ENCODE results near the gene NTN5.
"Not testable (repeated sequence)": the region's sequence is repeated elsewhere in the genome, so short reads cannot be mapped to it uniquely, and the experiment has no call there.

Gene NTN5

DNA sequence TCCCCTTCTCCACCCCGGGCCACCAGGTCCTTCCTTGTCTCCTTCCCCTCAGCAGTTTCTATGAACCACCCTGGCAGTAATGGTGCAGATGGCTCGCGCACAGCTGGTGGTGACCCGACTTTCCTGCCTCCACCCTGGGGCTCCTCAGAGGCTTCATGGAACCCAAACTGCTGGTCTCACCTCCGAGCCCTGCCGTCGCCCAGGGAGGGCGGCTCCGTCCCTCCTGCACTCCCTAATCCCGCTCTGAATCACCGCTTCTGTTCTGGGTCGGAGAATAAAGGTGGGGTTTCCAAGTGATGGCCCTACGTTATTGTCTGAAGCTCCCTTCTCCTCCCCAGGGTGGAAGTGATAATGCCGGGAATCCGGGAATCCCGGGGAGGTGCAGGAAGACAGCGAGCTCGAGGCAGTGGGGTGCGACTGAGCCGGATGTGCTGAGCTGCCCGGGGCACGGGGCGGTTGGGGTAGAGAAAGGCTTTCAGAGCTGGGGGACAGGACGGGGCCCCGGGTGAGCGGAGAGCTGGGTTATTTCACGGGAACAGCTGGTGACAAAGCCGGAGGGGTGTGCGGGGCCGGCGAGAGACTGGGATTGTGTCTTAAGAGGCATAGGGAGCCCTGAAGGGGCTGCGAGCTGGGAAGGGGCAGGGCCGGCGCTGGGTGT is 23.7 kb upstream of the NTN5 start:
- no peak for DNase-seq (ENCODE audit: low read depth in 3 of 3)

DNA sequence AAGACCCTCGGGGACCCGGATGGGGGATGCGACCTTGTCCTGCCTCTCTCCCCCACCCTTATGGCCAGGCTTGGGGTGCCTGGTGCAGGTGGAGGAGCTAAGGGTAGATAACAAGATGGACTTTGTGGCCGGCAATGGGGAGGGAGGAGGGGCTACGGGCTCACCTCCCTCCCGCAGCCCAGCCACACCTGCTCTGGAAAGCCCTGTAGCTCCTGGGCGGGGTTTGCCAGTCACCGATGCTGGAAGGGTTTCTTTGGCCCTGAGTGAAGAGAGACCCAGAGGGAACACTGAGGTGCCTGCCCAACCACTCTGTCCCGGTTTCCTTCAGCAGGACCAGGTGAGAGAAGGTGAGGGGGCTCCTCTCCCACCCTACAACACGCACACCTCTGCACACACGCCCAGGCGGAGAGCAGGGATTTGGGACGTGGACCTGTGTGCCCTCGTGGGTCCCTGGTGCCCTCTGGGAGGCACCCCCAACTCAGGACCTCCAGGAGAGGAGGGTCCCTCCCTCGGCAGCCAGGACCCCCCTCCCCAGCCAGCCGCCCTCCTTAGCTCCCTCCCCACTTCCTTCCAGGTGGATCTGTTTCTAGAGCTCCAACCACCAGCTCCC is 23.0 kb upstream of the NTN5 start, which contains the start of gene FUT2:
FUT2 (plus strand) TSS at position 229 of the 610 bp plus-strand sequence. CDS start 6,986 bp downstream, outside the sequence.
- no peak for DNase-seq (ENCODE audit: low read depth in 3 of 3)

DNA sequence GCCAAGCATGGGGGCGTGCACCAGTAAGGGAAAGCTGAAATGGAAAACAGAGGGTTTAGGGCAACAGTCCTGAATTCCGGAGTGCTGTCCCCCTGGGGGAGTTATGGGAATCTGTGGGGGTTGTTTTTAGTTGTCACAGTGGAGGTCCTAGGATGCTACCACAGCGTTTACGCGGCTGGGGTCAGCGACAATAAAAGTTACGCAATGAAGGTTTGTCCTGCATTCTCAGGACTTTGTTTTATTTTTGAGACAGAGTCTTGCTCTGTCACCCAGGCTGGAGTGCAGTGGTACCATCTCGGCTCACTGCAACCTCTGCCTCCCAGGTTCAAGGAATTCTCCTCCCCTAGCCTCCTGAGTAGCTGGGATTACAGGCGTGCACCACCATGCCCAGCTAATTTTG is 20.8 kb upstream of the NTN5 start:
- DNase-seq (ENCODE audit: low read depth in 3 of 3) = not testable (repeated sequence)

DNA sequence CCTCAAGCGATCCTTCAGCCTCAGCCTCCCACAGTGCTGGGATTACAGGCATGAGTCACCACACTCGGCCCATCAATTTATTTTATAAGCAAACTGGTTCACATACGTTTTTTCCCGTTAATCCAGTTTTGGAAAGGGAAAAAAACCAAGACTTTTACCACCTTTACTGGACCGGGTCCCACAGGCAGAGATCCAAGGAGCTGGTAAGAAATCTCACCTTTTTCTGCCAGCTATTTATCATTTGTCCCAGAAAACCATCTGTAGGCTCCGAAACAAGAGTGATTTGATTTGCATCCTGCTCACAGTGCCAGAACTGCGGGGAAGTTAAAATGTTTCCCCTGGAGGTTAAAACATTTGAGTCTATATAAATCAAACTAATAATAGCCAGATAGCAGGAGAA is 16.6 kb upstream of the NTN5 start:
- DNase-seq (ENCODE audit: low read depth in 3 of 3) = no peak

DNA sequence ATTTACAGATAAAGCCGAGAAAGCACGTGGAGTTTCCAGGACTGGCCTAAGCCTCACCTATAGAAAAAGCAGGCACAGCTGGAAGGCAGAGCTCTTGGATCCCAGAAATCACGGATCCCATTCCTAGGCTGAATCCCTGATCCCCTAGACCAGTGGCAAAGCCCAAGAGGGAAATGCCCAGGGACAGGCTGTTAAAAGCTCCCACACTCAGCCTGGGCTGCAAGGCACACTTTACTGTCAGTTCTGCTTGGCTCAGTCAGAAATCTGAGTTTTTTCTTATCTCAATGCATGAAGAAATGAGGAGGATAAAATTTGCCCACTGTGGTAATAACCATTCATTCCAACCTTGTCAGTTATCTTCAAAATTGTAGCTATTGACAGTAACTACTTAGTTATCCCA is 15.0 kb upstream of the NTN5 start:
- DNase-seq (ENCODE audit: low read depth in 3 of 3) = no peak

DNA sequence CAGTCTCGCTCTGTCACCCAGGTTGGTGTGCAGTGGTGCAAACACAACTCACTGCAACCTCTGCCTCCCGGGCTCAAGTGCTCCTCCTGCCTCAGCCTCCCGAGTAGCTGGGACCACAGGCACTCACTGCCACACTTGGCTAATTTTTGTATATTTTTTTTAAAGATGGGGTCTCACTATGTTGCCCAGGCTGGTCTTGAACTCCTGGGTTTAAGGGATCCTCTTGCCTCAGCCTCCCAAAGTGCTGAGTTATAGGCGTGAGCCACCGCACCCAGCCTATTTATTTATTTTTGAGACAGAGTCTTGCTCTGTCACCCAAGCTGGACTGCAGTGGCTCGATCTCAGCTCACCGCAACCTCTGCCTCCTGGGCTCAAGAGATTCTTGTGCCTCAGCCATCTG is 13.8 kb upstream of the NTN5 start:
- DNase-seq (ENCODE audit: low read depth in 3 of 3) = not testable (repeated sequence)

DNA sequence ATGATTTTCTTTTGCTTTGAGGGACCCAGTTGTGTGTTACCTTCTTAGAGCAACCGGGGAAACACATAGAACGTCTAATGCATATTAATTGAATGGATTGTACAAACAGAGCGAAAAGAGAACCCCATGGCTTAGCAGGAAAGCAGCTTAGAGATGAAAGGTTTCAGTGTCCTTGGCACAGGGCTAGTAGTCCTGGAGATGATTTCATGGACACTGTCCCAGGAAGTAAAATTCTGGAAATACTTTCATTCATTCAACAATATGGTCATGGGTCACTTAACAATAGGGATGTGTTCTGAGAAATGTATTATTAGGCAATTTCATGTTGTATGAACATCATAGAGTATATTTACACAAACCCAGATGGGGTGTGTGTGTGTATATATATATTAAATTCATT is 13.3 kb upstream of the NTN5 start:
- no peak for DNase-seq (ENCODE audit: low read depth in 3 of 3)

DNA sequence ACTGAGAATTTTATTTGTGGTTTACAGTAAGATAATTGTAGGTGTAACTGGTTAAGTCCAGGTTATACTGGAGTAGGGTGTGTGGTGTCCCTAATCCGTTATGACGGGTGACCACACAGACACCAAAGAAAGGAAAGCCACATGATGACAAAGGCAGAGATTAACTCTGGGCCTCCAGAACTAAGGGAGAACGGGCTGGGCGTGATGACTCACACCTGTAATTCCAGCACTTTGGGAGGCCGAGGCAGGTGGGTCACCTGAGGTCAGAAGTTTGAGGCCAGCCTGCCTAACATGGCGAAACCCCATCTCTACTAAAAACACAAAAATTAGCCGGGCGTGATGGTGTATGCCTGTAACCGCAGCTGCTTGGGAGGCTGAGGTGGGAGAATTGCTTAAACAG is 12.8 kb upstream of the NTN5 start:
- DNase-seq (ENCODE audit: low read depth in 3 of 3) = no peak

DNA sequence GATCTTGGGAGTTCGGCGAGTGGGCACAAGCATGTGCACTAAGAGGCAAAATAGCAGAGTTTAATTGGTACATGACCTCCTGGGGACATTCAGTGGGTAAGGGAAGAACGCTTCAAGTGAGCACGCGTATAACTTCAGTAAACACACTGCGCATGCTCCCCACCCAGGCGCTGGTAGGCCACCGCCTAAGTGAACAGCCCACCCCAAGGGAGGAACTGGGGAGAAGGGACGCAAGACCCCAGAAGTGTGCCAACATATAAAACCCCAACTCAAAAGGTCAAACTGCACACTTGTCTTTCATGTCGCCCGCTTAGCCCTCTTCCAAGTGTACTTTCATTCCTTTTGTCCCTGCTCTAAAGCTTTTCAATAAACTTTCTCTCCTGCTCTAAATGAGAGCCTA is 10.5 kb upstream of the NTN5 start:
- no peak for DNase-seq (ENCODE audit: low read depth in 3 of 3)

DNA sequence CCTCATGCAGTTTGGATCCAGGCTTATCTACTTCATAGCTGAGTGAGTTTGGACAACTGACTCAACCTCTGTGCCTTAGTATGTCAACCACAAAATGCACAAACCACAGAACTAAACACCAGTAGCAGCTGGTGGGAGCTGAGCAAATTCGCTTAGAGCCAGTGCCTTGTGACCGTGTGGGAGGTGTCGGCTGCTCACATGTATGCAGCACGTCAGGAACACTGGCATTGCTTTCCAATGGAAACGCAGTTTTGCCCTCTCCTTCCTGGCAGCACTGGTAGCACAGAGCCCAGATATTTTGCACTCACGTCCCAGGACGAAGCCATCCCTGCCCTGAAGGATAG is 8.3 kb upstream of the NTN5 start:
- no peak for DNase-seq (ENCODE audit: low read depth in 3 of 3)

DNA sequence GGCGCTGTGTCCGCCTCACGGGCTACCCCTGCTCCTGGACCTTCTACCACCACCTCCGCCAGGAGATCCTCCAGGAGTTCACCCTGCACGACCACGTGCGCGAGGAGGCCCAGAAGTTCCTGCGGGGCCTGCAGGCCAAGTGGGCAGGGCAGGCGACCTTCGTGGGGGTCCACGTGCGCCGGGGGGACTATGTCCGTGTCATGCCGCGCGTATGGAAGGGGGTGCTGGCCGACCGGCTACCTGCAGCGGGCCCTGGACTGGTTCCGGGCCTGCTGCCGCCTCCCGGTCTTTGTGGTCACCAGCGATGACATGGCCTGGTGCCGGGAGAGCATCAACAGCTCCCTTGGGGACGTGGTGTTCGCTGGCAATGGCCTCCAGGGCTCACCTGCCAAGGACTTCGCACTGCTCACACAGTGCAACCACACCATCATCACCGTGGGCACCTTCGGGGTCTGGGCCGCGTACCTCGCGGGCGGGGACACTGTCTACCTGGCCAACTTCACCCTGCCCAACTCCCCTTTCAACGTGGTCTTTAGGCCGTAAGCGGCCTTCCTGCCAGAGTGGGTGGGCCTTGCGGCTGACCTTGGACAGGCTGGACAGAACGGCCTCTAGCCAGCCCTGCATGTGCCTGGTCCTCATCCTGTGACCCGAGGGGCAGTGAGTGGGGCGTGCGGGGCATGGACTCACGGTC is 7.8 kb upstream of the NTN5 start:
- DNase-seq (ENCODE audit: low read depth in 3 of 3) = no peak

DNA sequence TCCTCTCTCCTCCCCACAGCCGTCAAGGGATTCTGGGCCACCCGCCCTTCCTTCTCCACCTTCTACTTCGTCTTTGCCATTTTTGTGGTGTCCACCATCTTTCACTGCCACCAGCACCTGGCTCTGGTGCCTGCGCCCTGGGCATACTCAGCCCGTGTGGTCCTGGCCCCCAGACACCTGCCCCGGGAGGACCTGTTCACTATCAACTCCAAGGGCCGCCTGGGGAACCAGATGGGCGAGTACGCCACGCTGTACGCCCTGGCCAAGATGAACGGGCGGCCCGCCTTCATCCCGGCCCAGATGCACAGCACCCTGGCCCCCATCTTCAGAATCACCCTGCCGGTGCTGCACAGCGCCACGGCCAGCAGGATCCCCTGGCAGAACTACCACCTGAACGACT is 7.2 kb upstream of the NTN5 start:
- not testable (repeated sequence) for DNase-seq (ENCODE audit: low read depth in 3 of 3)

DNA sequence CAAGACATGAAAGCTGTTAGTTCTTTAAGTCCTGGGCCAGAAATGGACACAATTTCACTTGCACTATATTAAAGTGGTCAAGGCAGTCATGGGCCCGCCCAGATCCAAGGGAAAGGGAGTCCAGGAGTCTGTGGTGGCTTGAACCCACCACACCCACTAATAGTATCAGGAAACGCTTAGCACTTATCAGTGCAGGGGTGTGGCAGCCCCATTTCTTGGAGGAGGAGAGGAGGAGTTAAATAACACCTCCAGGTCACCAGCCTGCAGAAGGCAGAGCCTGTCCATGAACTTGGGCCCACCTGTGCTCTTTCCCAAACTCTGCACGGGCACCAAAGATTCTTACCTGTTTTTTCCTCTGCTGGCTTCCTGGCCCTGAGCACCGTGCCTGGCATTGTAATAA is 5.4 kb upstream of the NTN5 start:
- DNase-seq (ENCODE audit: low read depth in 3 of 3) = no peak

DNA sequence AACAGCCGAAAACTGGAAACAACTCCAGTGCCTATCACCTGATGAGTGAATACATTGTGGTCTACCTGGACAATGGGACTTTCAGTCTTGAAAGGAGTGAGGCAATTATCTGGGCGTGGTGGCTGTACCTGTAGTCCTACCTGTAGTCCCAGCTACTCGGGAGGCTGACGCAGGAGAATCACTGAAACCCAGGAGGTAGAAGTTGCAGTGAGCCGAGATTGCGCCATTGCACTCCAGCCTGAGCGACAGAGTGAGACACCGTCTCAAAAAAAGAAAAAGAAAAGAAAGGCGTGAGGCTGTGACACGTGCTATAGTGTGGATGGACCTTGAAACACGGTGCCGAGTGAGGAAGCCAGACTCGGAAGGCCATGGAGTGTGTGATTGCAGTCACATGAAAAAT is 4.1 kb upstream of the NTN5 start:
- no peak for DNase-seq (ENCODE audit: low read depth in 3 of 3)

DNA sequence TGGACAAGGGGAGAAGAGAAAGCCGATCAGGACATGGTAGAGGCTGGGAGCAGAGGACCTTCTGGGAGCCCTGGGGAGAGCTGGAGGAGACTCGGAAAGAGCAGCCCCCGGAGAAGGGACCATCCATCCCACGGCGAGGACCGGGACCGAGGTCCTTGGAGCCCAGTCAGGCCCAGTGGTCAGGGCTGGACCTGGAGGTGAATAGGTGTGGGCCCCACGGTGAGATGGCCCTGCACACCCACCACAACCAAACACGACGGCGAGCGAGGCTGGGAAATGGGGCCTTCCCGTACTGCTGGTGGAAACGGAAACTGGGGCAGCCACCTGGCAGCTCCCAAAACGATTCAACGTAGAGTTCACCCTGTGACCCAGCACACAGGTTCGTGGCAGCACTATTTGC is 3.7 kb upstream of the NTN5 start:
- no peak for DNase-seq (ENCODE audit: low read depth in 3 of 3)

DNA sequence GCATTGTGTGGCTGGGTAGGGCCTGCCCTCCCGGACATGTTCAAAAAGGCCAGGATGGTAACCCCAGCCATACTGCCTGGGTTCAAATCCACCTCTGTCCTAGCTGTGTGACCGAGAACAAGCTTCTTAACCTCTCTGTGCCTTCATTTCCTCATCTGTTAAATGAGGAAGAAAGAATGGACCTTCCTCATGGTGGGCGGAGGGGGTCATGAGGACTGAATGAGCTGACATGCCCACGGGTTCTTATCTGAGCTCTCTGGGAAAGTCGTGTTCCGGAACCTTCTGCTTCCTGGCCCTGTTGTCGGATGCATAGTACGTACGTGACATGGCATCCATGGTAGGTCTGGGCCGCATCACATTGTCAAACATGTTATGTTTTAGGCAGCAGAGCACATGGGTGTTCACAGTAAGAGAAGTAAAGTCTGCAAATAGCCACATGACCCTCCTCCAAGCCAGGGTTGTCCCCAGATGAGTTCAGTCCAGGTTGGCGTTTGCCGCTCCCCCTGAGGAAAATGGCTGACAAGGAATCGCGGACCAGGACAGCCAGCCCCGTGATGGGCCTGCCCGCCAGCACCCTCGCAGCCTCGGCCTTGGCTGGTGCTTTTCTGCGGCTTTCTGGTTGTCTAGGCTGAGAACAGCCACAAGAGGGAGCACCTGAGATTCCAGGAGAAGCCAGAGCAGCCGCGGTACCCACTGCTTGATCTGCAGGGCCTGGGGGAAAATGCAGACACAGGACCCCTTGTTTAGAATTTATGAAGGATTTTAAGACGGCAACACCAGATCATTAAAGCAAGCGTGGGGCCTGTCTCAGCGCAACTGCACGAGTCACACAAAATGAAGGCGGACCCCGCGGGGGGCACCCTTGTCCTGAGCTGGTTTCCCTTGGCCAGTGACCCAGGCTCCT is 2.4 kb upstream of the NTN5 start:
- DNase-seq (ENCODE audit: low read depth in 3 of 3) = peak; percentile 43 to 54 (median 47)

DNA sequence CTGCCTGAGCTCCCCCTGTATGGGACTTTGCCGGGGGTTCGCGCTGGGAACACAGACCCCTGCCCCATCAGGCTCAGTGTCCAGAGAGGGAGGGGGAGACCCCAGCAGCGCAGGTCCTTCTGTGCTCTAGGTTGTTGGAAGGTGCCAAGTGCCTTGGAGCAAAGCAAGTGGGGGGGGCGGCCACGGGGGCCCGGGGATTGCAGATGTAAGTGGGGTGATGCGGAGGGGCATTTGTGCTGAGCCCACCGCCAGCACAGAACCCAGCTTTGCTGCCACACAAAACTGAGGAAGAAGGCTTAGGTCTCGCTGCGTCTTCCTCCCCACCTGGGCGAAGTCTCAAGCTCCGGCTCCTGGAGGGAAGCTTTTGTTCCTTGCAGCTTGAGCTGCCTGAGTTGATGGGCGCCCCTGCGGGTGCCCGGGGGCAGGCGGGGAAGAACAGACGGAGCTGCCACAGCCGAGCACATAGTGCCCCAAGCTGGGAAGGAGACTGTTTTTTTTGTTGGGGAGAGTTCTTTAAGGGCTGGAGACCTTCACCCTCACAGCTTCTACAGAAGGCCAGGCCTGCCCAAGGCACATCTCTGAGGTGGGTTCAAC is 1.5 kb upstream of the NTN5 start:
- DNase-seq (ENCODE audit: low read depth in 3 of 3) = no peak

DNA sequence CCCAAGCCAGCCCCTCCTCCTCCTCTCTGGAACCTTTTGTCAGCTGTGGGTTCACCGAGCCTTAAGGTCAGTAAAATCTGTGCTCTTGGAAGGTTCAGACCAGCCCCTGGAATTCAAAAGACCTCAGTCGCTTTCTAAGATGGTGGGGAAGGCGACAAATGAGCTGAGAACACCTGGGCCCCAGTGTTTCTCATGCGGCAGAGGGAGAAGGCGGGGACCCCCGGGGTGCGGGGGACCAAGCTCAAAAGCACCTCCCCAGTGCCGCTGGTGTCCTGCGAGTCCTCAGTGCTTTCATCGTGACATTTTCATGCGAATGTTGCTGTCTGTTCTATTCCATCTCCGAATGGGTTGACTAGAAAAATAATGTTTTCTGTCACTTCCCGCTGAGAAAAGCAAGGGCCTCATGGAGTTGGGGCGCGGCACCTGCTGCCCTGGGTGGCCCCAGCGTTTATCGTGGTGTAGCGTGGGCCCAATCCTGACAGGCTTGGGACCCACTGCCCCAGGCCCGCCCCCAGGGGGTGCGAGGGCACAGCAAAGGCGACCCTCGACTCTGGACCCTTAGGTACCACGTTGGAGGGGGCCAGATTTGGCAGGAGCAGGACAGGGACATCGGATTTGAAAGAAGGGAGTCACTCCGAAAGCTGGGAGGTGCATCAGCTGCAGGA is 751 bp upstream of the NTN5 start:
- no peak for DNase-seq (ENCODE audit: low read depth in 3 of 3)

DNA sequence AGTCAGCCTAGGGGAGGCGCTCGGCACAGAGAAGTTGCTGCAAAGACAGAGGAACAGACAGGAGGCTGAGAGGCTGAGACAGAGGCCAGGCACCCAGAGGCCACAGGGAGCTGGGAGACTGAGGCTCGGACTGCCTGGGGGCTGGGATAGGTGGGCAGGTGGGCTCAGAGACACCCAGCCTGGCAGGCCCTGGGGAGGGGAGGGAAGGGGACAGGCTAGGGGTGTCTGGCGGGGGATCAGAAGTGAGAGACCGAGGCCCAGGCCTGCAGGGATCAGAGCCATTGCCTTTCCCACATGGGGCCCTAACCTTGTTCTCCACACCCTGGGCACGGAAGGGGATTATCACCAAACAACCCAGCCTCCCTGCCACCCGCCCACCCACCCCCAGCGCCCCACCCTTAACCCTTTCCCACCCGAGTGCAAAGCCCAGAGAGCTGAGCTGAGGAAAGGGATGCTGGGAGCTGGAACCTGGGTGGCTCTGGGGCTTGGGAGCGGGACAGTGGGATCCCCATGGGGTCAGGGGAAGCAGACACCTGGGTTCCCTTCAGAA is 1.3 kb downstream of the NTN5 start:
- no peak for DNase-seq (ENCODE audit: low read depth in 3 of 3)

DNA sequence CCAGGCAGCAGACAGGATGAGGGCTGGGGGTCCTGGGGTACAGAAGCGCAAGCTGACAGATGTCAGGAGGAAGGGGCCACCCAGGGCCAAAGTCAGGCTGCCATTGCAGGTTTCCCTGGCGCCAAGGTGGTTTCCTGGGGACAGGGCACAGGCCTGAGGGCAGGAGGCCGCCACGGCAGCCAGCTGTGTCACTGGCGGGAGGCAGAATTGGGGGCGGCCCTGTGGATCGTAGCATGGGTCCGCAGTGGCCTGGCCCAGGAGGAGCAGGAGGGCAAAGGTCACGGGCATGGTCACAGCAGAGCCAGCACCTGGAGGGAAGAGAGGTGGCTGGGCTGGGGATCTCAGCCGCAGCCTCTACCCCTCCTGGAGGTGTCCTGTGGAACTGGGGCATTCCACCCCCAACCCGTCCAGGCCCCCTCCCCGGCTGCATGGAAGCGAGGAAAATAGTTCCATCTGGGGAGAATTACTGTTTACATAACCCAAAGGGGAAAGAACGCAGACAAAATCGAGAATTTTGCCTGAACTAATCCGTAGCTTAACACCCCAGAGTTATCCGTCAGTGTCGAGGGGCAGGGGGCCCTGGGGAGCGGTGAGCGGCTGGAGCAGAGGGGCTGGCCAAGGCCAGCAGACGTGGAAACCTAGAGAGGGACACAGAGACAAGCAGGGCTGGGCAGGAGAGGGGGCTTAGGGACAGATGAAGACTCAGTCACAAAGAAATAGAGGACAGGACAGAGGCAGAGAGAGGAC is 1.9 kb downstream of the NTN5 start:
- DNase-seq (ENCODE audit: low read depth in 3 of 3) = no peak

Data from stimulated activated CD4-positive, alpha-beta T cell treated with anti-CD3 and anti-CD28 coated beads, TNF-alpha, amount 100 ng/mL, for 4 hours (primary cell).